ENCODE data around the gene KRTAP5-6. TPM values are rescaled to one million over a fixed set of nuclear protein-coding genes. Genes with fewer than 3 reads are reported as not detected.

Gene KRTAP5-6
- total RNA-seq, 2 experiments from 2014 or later, result not detected

DNA sequence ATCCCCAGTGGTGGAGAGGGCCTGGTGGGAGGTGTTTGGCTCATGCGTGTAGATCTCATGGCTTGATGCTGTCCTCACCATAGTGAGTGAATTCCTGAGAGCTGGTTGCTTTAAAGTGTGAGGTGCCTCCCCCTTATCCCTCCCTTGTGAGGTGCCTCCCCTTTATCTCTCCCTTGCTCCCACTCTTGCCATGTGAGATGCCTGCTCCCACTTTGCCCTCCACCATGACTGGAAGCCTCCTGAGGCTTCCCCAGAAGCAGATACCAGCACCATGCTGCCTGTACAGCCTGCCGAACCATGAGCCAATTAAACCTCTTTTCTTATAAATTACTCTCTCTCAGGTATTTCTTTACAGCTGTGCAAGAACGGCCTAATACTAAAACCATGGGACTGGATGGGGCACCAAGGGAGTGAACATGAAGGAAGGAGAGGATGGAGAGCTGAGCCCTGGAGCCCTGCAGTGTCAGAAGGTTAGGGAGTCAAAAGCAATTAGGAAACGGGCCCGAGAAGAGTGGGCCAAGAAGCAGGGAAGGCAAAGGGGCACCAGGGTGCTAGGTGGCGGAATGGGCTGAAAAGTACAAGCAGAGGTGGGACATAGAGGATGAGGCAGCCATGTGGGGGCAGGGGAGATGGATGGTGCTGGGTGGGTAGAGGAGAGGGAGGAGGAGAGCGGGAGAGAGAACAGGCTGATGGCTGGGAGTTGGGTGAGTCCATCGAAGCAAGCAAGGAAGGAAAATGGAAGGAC lies 44.0 kb downstream of the KRTAP5-6 start:
- Mint-ChIP-seq H3K27ac (no peak overlapping the region), H3K36me3 (ENCODE audit: low read depth) (peaks cover 8% of the 10 kb centered on the region), H3K9me3 (peaks cover 22% of the 10 kb centered on the region), H3K4me3 (no peak overlapping the region), H3K4me1 (no peaks in the 10 kb centered on the region), H3K27me3 (peaks cover 20% of the 10 kb centered on the region)
- ChIA-PET CTCF (no interaction called here), POLR2A (no interaction called here)
- DNase-seq, result no peak

DNA sequence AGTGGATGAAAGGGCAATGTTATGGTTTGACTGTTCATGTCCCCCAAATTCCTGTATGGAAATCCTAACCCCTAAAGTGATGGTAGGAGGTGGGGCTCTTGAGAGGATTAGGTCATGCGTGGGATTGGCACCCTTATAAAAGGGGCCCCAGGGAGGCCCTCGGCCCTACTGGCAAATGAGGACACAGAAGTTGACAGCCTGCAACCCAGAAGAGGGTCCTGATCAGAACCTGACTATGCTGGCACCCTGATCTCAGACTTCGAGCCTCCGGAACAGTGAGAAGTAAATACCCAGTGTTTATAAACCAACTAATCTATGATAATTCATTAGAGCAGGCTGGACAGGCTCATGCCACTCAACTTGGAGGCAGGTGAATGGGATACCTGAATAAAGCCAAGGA lies 44.7 kb downstream of the KRTAP5-6 start:
- CTCF ChIA-PET, result interaction anchor here (1.0 kb wide), 1 partner anchor 89 kb away, joined by 3 read pairs; no protein-coding TSS in a partner anchor
- H3K4me3 Mint-ChIP-seq, result no peak overlapping the region
- H3K36me3 Mint-ChIP-seq (ENCODE audit: low read depth), result peaks cover under 1% of the 10 kb centered on the region
- POLR2A ChIA-PET, result no interaction called here
- H3K27me3 Mint-ChIP-seq, result peaks cover 13% of the 10 kb centered on the region
- no peaks in the 10 kb centered on the region for H3K4me1 Mint-ChIP-seq
- no peak for DNase-seq
- no peak overlapping the region for H3K27ac Mint-ChIP-seq
- peaks cover 18% of the 10 kb centered on the region for H3K9me3 Mint-ChIP-seq

DNA sequence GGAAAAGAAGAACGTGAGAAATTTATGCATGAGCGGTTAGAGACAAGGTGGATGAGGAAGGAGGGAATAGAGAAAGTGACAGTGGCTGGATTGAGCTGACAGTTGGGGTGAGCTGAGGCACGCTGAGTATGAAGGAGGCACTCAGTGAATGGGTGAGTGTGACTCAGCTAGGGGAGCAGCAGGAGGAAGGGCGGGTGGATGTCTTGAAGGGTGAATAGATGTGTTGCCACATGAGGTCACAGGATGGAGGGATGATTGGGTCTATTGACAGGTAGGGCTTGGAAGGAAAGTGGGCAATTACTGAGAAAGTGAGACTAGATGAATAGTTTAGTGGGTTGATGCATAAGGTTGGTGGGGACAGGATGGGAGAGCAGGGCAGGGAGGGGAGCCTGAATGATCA lies 45.4 kb downstream of the KRTAP5-6 start:
- H3K36me3 Mint-ChIP-seq (ENCODE audit: low read depth), result no peaks in the 10 kb centered on the region
- H3K27ac Mint-ChIP-seq, result no peak overlapping the region
- ChIA-PET POLR2A (no interaction called here), CTCF (interaction anchor here (1.0 kb wide), 1 partner anchor 90 kb away, joined by 3 read pairs; no protein-coding TSS in a partner anchor)
- no peaks in the 10 kb centered on the region for H3K4me1 Mint-ChIP-seq
- H3K4me3 Mint-ChIP-seq, result no peak overlapping the region
- peaks cover 13% of the 10 kb centered on the region for H3K27me3 Mint-ChIP-seq
- no peak for DNase-seq
- H3K9me3 Mint-ChIP-seq, result peaks cover 16% of the 10 kb centered on the region

DNA sequence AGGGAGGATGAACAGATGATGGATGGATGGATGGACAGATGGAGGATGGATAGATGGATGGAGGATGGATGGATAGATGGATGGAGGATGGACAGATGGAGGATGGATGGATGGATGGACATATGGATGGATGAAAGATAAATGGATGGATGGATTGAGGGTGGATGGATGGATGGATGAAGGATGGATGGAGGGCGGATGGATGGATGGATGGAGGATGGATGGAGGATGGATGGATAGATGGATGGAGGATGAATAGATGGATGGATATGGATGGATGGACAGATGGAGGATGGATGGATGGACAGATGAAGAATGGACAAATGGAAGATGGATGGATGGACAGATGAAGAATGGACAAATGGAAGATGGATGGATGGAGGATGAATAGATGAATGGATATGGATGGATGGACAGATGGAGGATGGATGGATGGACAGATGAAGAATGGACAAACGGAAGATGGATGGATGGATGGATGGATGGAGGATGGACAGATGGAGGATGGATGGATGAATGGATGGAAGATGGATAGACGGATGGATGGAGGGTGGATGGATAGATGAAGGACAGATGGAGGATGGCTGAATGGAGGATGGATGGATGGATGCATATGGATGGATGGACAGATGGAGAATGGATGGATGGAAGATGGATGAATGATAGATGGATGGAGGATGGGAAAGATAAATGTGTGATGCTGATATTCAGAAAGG lies 46.0 kb downstream of the KRTAP5-6 start:
- peaks cover 14% of the 10 kb centered on the region for H3K9me3 Mint-ChIP-seq
- H3K36me3 Mint-ChIP-seq (ENCODE audit: low read depth), result no peaks in the 10 kb centered on the region
- ChIA-PET POLR2A (no interaction called here), CTCF (no interaction called here)
- H3K4me3 Mint-ChIP-seq, result no peak overlapping the region
- no peak overlapping the region for H3K27ac Mint-ChIP-seq
- H3K27me3 Mint-ChIP-seq, result peaks cover 13% of the 10 kb centered on the region
- no peaks in the 10 kb centered on the region for H3K4me1 Mint-ChIP-seq
- DNase-seq, result no peak

DNA sequence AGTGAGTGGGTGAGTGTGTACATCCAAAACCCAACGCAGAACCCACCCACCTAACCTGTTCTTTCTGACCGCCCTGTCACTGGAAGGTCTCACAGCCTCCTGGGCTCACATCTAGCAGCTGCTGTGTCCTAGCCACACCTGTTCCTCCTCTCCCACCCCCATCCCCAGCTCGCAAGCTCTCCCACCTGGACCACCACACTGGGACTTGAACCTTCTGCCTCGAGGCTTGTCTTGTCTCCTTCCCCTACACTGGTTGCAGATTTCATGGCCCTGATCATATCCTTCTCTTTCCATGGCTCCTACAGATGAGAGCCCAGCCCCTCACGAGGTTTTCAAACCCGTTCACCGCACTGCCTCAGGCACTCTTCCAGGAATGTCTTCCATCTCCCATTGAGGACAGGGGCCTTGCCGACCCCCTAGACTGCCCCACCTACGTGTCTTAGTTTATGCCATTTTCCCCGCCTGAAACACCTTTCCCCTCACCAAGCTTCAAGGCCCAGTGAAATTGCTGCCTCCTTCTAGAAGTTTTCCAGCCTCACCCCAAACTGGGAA lies 46.7 kb downstream of the KRTAP5-6 start:
- Mint-ChIP-seq H3K9me3 (peaks cover 10% of the 10 kb centered on the region), H3K4me3 (no peak overlapping the region), H3K27ac (no peak overlapping the region), H3K36me3 (ENCODE audit: low read depth) (no peaks in the 10 kb centered on the region), H3K4me1 (no peaks in the 10 kb centered on the region), H3K27me3 (peaks cover 15% of the 10 kb centered on the region)
- ChIA-PET CTCF (no interaction called here), POLR2A (no interaction called here)
- DNase-seq, result no peak

DNA sequence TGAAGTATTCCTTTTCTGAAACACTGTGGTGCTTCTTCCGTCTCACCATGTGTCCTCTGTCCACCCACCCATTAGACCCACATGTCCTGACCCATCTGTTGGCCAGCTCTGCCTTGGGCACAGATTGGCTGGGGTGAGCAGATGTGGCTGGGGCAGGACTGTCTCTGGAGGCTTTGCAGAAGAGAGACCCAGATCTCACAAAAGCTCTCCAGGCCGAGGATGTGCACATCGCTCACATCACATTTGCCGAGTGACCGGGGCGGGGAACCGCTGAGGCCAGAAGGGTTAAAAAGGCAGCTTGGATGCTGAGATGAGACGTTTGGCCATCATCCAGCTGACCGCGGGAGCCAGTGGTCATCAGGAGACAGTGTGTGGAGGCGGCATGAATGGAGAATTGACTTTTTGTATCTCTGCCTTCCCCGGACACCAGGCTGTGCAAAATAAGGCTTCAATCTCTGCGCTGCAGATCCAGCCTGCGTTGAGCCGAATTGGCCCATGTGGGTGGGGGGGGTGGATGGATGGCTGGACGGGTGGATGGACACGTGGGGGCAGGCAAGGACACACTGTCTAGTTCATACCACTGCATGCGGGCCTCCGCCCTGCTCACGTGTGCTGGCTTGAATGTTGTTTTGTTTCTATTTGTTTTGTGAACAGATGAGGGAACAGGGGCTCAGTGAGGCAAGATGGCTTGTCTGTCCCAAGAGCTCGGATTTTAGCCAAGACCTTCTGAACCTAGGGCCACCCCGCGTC lies 47.3 kb downstream of the KRTAP5-6 start:
- CTCF ChIA-PET, result no interaction called here
- no peak overlapping the region for H3K4me3 Mint-ChIP-seq
- H3K36me3 Mint-ChIP-seq (ENCODE audit: low read depth), result no peaks in the 10 kb centered on the region
- peaks cover 10% of the 10 kb centered on the region for H3K9me3 Mint-ChIP-seq
- POLR2A ChIA-PET, result no interaction called here
- peaks cover 12% of the 10 kb centered on the region for H3K27me3 Mint-ChIP-seq
- no peaks in the 10 kb centered on the region for H3K4me1 Mint-ChIP-seq
- no peak for DNase-seq
- no peak overlapping the region for H3K27ac Mint-ChIP-seq

DNA sequence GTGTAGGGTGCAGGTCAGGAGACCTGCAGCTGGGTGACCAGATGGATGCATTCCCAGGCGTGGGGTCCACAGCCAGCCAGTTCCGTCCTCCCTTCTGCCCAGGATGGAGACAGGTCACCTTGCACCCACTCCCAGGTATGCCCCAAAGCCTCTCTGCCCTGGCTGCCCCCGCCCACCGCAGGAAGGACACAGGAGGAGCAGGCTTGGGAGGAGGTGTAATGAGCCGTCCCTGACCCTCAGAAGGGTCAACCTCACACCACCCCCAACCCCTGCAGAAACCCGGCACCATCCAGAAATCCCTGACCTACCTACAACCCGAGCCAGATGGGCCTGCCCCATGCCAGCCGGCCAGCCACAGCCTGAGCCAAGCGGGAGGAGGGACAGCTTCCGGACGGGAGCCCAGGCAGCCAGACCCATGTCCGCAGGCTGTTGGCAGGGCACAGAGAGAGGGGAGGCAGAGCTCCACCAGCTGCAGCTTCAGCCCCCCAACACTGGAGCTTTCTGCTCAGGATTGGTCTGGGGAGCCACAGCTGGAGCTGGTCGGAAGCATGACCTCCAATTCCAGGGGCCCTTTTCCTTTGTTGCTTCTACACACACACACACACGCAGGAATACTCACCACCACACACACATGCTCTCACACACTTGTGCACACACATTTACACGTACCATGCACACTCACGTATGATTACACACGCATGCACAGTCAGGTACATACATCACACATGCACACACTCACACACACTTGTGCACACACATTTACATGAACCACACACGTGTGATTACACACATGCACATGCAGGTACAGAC lies 48.1 kb downstream of the KRTAP5-6 start:
- peaks cover 10% of the 10 kb centered on the region for H3K9me3 Mint-ChIP-seq
- POLR2A ChIA-PET, result no interaction called here
- no peak overlapping the region for H3K27ac Mint-ChIP-seq
- peaks cover 16% of the 10 kb centered on the region for H3K27me3 Mint-ChIP-seq
- DNase-seq, result no peak
- peaks cover 4% of the 10 kb centered on the region for H3K4me1 Mint-ChIP-seq
- CTCF ChIA-PET, result no interaction called here
- H3K4me3 Mint-ChIP-seq, result no peak overlapping the region
- H3K36me3 Mint-ChIP-seq (ENCODE audit: low read depth), result no peaks in the 10 kb centered on the region

DNA sequence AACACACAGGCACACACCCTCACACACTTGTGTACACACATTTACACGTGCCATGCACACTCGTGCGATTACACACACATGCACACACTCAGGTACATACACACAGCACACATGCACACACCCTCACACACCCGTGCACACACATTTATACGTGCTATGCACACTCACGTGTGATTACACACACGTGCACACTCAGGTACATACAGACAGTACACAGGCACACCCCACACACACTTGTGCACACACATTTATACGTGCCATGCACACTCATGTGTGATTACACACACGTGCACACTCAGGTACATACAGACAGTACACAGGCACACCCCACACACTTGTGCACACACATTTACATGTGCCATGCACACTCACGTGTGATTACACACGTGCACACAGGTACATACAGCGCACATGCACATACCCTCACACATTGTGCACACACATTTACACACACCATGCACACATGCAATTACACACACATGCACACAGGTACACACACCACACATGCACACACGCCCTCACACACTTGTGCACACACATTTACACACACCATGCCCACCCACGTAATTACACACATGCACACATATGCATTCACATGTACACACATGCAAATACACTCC lies 48.8 kb downstream of the KRTAP5-6 start:
- ChIA-PET POLR2A (no interaction called here), CTCF (no interaction called here)

DNA sequence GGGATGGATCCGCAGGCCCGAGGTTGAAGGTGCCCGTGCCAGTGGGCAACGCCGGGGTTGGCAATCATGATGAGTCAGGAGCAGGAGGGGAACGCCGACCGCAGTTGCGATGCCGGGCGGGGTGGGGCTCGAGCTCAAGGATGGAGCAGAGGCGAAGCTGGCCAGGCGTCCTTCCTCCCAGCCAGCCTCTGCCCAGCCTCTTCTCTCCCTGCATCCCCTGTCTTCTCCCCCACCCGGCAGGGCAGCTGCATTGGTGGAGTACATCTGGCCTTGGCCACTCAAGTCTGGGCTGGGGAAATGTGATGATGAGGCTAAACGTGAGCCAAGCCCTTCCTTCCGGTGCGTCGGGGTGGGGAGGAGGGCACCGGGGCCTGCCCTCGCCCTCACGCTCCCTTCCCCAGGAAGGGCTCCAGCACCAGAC lies 49.5 kb downstream of the KRTAP5-6 start:
- no peak overlapping the region for H3K4me3 Mint-ChIP-seq
- ChIA-PET POLR2A (no interaction called here), CTCF (no interaction called here)
- H3K27me3 Mint-ChIP-seq, result peaks cover 17% of the 10 kb centered on the region
- H3K4me1 Mint-ChIP-seq, result peaks cover 5% of the 10 kb centered on the region
- no peak for DNase-seq
- peaks cover 10% of the 10 kb centered on the region for H3K9me3 Mint-ChIP-seq
- no peaks in the 10 kb centered on the region for H3K36me3 Mint-ChIP-seq (ENCODE audit: low read depth)
- H3K27ac Mint-ChIP-seq, result no peak overlapping the region

More for the DNA sequence above, 48.8 kb downstream of the KRTAP5-6 start:
- Mint-ChIP-seq H3K4me1 (peaks cover 5% of the 10 kb centered on the region), H3K27me3 (peaks cover 17% of the 10 kb centered on the region), H3K9me3 (peaks cover 10% of the 10 kb centered on the region), H3K36me3 (ENCODE audit: low read depth) (no peaks in the 10 kb centered on the region), H3K4me3 (no peak overlapping the region), H3K27ac (no peak overlapping the region)
- no peak for DNase-seq

DNA sequence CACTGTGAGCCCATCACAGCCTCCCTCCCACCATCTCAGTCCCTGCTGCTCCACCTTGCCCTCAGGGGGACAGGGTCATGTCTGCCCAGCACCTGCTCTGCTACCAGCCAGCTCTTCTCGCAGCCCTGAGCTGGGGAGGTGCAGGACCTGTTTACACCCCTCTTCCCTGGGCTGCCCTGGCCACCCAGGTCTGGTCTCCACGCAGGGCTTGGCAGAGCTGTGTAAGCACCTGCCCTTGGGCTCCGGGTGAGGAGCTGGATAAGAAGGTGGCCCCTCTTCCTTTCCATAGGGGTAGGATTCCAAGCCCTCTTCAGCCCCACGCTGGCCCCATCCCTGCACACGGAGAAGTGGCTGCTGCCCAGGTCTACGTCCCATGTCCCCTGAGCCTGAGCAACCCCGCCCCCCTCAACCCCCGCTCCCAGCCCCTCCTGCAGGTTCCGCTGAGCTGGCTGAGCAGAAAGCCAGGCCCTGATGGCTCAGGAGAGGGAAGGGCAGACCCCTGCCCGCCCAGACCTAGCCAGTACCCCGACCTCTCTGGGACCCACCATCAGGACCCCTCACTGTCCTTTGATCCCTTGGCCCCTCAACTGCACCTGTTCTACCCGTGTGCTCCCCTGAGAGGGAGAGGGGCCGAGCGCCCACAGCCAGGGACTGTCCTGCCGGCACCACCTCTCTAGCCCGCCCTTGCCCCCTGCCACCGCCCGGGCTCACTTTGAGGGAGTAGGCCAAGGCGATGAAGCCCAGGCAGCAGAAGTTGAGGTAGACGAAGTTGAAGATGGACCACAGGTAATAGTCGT lies 50.2 kb downstream of the KRTAP5-6 start:
- no peak overlapping the region for H3K27ac Mint-ChIP-seq

More for the DNA sequence above, 50.2 kb downstream of the KRTAP5-6 start:
- Mint-ChIP-seq H3K36me3 (ENCODE audit: low read depth) (no peaks in the 10 kb centered on the region), H3K4me1 (peaks cover 6% of the 10 kb centered on the region), H3K27me3 (peaks cover 17% of the 10 kb centered on the region), H3K9me3 (peaks cover 10% of the 10 kb centered on the region), H3K4me3 (no peak overlapping the region)
- CTCF ChIA-PET, result no interaction called here
- no peak for DNase-seq
- POLR2A ChIA-PET, result no interaction called here

Measured in activated CD4-positive, alpha-beta memory T cell treated with anti-CD3 and anti-CD28 coated beads, Interleukin-2, amount 10 ng/mL, durations not matched to agents 7 days and 5 days (primary cell).